GM12891 (cell line): Measurements from ENCODE around the gene ASXL1.

Experiments used
- PAX5 ChIP-seq: IDR thresholded peaks from 2 replicates; pipeline ENCODE4 v1.6.1; 2011; ENCODE audit warnings: low read length, moderate library complexity, mild to moderate bottlenecking; ENCODE audit not compliant: insufficient read depth, severe bottlenecking
- POLR2A ChIP-seq: IDR thresholded peaks from 2 replicates; pipeline ENCODE4 v1.6.1; 2011; ENCODE audit warnings: low read depth, low read length, control low read depth
- POLR2AphosphoS5 ChIP-seq: IDR thresholded peaks from 2 replicates; pipeline ENCODE4 v1.6.1; 2011; ENCODE audit warnings: low read depth, low read length, control low read depth
- POU2F2 ChIP-seq: IDR thresholded peaks from 2 replicates; pipeline ENCODE4 v1.6.1; 2011; ENCODE audit warnings: low read depth, mild to moderate bottlenecking, control low read depth, low read length, moderate library complexity
- TAF1 ChIP-seq: IDR thresholded peaks from 2 replicates; pipeline ENCODE4 v1.6.1; 2011; ENCODE audit warnings: low read depth, low read length, control low read depth

GRCh38 chr20:32433311-32434021 is 75.3 kb downstream of the ASXL1 start:
- TF ChIP-seq POLR2AphosphoS5 (no peak), POLR2A (no peak), POU2F2 (no peak), TAF1 (no peak), PAX5 (no peak)
